NCI-H748 (cell line): ENCODE results near the gene ADGRL3.
A peak's percentile ranks its signal among the peaks of the same experiment; 100 is the strongest.

Experiments
- DNase-seq: peaks from one replicate; lab custom pipeline; 2025; ENCODE audit not compliant: unreplicated experiment; lab: John Stamatoyannopoulos, UW

The ADGRL3 gene

DNA sequence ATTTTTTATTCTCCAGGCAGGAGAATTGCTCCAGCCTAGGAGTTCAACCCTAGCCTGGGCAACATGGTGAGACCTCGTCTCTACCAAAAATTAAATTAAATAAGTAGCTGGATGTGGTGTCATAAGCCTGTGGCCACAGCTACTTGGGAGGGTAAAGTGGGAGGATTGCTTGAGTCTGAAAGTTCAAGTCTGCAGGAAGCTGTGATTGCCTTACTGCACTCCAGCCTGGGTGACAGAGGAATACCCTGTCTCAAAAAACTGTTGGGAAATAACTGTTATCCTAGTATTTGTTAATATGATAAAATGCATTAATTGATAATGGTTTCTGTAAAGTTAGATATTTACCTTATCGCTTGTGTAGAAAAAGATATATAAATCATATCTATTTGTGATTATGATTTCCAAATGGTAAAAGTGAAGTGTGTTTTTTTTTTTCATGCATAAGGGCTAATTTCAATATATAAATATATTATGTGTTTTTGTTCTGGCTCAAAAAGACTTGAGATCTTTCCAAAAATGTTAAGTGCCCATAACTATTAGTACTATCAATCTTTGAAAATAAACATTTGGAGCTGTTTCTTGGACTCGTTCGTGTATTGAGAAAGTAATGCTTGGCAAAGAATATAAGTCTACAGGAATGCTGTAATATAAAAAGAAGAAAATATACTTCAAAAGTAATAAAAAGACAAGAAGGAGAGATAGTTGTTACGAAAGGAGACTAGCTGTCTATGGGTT is 396.6 kb downstream of the ADGRL3 start:
- no peak for DNase-seq

DNA sequence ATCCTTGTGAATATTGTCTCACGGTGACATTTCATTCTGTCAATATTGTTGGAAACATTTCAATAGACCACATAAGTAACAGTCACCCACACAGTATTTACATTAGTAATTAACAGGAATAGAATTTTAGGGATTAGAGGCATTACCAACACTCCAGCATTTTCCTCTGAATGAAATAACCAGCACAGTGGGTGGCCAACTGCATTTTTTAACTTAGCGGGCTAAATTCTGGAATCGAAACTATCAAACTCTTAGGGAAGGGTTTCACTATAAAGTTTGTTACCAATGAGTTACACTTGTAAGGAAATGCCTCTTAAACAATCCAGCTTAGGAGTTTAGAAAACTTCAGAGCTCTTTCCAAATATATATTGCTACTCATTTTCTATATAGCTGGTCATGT is 403.0 kb downstream of the ADGRL3 start:
- no peak for DNase-seq

DNA sequence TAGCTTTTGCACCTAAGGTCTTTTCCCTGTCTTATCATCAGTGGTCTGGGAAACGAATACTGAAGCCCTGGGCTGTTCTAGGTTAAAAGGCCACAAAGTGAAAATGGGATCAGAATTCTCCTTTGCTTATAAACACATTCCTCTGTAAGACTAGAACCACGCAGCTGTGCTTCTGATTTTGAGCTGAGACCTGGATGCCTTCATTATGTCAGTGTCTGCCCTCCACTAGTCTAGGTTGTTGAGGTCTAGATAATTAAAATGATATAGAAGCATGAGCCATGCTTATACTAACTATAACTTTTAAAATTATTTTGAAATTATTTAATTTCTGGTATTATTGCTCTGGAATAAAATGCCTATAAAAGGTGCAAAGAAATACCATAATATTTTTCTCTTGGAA is 403.9 kb downstream of the ADGRL3 start:
- no peak for DNase-seq

DNA sequence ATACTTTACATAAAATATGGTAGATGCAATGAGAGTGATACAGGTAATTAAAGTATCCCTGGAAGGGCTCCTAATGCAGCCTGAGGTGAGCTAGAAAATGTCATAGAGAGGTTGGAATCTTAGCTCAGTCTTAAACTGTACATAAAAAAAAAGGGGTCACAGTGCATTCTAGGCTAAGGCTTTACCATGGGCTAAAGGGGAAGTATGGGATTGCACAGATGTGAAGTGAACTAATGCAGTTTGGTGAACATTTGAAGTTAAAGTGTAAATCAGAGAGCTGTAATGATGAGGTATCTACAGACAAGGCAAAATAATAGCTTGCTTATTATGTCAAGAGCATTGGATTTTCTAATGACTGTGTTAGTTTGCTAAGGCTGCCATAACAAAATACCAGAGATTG is 405.9 kb downstream of the ADGRL3 start:
- DNase-seq: no peak

DNA sequence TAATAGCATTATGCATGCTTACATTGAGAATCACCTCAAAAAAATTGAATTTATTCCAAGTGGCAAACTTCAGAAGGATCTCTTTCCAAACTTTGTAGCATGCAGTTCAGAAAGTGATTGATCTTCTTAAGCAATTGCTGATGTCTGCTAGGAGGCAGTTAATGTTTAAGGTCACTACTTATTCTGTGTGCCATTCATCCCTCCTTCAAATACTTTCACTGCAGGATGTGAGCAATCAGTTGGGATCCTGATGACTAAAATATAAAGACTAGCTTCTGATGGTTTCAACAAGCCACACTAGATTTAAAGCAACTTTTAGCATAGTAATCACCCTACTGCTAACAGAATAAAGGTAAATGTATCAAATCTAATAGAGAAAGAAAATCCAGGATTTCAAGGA is 414.1 kb downstream of the ADGRL3 start:
- no peak for DNase-seq

DNA sequence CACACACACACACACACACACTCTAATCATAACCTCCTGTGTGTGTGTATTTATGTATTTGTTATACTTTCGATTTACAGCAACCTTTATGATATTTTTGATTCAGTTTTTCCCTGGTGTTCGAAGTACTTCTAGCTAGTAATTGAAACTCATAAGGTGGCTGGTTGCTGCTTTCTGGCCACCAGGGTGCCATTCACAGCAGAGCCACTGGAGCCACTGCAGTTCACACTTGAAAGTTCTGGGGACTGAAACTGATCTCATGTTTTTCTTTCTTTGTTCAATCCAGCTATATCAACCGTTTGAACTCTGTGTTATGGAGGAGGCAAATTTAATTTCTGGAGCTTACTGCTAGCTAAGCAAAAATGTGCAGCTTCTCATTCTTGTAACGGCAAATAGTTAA is 419.4 kb downstream of the ADGRL3 start:
- DNase-seq: no peak

DNA sequence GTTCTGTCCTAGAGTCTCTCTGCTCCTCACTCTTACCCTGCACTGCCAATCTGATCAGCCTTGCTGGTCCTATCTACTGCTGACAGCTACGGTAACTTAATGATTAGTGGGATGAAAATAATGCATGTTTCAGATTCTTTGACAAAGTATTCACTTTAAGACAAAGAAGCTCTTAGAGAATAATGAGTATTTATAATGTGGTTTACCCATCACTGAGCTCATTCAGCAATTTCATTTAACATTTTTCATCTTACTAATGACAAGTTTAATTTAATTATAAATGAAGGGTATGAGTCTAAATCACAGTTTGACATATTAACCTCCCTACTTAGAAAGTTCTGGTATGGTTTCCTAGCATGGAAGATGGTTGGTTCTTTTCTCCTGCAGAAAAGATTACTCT is 428.2 kb downstream of the ADGRL3 start:
- no peak for DNase-seq

DNA sequence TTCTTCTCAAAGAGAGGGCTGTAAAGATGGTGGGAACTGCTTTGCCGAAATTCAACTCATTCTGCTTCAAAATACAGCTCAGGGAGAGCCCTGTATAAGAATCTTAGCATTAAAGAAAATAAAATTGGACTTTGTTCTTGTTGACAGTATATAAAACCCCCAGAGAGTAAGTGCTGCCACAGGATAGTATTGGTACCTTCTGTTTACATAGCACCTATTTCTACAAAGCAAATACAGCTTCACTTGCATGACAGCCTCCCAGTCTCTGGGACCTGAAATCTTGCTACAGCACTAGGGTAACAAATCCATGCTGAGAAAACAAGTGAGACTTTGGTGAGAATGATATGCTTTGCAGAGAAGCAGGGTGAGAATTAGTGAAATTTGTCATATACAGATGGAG is 428.6 kb downstream of the ADGRL3 start:
- DNase-seq: peak; percentile 34

DNA sequence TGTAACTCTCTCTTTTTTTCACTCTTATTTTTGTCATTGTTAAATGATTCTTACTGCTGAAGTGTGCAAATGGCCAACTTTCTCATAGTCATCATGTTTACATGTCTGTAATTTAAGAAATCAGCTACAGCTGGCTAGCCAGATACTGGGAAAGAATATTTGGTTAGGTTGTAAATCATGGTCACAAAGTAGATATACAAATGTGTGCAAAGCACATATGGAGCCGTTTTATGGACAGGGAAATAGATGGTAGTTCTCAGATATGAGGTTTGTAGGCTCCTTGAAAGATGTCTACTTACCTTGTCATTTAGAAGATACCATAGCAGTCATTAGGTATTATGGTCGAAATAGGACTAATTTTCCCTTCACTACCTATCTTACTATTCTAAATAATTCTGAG is 430.4 kb downstream of the ADGRL3 start:
- DNase-seq: no peak

DNA sequence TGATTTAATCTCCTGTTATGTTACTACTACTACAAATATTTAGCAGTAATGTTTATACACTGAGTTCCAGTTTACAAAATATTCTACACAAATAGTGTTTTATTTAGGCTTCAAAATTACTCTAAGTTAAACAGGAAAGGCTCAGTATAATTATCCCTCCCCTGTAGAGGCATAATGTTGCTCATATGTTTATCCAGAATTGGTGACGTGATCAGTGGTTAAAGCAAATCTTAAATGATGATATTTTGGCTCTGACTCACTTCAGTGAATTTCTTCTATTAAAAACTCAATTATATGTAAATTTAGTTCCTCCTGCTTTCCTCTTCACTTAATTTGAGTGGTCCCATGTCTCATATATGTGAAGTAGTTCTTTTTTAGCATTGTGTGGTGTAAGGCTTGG is 438.5 kb downstream of the ADGRL3 start:
- peak; percentile 24 for DNase-seq

DNA sequence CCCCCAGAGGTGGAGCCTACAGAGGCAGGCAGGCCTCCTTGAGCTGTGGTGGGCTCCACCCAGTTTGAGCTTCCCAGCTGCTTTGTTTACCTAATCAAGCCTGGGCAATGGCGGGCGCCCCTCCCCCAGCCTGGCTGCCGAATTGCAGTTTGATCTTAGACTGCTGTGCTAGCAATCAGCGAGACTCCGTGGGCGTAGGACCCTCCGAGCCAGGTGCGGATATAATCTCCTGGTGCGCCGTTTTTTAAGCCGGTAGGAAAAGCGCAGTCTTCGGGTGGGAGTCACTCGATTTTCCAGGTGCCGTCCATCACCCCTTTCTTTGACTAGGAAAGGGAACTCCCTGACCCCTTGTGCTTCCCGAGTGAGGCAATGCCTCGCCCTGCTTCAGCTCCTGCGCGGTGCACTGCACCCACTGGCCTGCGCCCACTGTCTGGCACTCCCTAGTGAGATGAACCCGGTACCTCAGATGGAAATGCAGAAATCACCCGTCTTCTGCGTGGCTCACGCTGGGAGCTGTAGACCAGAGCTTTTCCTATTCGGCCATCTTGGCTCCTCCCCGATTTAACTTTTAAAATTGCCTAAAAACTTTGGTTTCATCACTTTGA is 446.7 kb downstream of the ADGRL3 start:
- peak; percentile 80 for DNase-seq

DNA sequence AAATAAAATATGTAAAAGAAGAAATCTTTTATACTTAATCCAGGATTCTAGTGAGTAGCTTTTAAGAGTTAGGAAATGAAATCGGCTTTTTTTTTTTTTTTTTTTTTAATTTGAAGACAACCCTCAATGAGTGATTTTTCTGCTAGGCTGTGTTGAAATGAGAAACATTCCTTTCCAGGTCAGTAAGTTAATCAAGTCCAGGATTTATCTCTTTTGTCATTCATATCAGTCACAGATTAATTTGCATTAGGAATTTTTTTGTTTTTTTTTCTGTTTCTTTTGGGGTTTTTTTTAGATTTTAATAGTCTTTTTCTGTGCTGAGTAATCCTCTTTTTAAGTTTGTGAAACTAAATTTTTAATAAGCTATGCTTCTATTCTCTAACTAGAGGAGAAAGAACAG is 448.1 kb downstream of the ADGRL3 start:
- no peak for DNase-seq

DNA sequence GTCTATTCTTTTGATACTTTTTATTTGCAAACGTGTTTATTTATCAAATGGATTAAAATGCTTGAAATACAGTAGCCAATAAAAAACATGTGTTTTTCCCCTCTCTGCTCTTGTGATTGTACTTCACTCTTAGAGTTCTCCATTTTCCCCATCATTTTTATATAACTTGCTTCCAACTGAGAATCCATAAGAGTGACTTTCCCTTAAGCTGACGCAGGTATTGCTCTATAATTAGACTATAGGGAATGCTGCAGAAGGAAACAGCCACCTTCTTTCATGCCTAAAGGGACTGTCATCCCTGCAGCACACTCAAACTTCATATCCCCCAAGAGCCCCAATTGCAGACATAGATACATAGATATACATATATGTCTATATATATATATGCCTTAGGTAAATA is 456.9 kb downstream of the ADGRL3 start:
- DNase-seq: no peak

DNA sequence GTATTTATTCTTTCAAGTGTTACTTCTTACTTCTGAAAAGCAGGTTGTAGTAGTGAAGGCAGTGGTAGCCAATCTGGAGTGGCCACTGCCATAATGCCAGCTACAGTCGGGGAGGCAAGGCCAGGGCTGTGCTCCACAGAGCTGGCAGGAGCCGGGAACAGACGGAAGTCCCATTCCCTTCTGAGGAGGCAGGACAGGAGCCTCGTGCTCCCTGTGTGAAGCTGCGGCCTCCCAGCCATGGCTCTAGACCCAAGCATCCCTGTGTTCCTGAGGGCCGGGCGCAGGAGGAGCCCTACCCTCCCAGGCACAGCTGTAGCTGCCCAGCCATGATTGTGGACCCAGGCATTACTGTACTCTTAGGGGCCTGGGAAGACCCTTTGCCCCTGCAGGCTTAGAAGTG is 461.8 kb downstream of the ADGRL3 start:
- no peak for DNase-seq

DNA sequence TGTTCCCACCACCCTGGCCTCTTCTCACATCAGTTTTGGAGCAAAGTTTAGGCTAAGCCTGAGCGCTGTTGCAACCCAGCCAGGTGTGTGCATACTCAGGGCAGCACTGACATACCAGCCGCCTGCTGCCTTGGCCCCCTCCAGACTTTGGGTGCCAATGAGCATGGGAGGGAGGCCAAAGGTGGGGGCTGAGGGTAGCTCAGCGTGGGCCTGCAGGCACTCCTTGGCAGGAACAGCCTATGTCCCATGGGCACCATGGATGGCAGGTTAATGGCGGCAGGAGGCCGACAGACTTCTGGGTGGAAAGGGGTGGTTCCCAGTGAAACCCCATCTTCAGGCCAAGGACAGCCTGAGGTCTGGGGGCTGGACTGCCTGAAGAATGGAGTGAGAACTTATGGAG is 462.2 kb downstream of the ADGRL3 start:
- no peak for DNase-seq

DNA sequence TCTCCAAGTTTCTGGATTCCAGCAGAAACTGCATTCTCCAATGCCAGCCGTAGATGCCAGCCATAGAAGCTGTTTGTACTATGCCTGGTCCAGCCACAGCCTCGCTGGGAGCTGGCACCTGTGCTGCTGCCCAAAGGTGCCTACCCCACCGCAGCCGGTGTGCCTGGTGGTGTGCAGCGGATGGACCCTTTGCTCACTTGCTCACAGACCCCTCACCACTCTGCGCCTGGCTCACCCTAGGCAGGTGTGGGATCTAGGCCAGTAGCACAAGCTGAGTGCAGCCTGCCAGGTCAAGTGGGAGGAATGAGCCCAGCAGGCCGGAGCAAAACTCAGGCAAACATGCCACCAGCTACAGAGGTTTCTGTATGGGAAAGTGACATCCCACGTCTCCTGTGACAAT is 463.2 kb downstream of the ADGRL3 start:
- DNase-seq: no peak

DNA sequence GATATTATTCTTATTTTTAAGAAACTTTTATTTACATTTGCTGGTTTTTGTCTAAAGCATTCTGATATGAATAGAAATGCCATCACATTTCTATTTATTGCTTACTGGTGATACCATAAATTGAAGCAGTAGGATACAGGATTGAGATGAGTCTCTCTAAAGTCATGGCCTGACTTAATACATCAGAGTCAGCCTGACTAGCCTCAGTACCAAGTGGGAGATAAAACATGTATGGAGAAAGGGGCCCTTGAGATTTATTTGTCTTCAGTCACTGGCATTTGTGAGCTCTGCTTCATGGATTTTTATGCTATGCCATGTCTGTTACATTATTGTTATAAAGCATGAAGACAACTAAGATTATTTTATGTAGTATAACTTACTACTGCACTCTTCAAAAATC is 465.5 kb downstream of the ADGRL3 start:
- DNase-seq: no peak

DNA sequence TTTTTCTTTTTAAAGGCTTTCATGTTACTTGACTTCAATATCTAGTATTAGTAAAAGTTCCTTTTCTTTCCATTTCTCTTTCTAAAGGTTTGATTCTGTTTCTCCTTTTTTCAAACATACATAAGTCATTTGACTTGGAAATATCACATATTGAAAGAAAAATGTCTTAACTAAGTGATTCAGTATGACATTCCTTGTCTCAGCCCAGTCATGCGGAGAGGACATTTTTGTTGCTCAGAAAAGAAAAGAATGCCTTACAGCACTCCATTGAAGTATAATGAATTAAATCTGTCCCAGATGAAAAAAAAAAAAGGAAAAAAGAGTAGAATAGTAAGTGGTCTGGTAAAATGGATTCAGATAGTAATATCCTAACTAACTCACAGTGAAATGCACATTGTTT is 466.1 kb downstream of the ADGRL3 start:
- DNase-seq: no peak

DNA sequence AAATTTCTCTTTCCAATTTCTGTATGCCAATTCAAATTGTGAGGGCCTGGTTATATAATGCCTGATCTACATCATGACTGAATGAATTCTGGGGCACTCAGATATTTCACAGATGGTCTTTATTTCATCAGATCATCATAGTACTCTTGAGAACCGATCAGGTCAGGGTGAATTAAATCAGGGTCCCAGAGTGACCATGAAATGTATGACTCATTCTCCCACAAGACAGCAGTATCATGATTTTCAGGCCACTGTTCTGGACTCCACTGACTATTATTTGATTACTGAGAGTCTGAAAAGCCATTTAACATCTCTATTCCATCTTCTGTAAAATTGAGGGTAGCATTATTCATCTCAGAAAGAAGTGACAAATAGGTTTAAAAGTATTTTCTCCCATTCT is 471.5 kb downstream of the ADGRL3 start:
- DNase-seq: no peak

DNA sequence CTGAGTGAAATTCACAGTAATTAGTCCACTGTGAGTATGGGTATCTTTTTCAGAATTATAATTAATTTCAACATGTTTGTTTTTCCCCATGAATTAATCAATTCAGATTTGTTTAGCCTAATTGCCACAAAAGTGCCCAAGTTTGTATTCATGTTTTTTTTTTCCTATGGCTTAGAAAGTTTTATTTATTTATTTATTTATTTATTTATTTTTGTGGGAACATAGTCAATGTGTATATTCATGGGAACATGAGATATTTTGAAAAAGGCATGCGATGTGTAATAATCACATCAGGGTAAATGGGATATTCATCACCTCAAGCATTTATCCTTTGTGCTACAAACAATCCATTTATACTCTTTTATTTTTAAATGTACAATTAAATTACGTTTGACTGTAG is 475.3 kb downstream of the ADGRL3 start:
- DNase-seq: no peak

DNA sequence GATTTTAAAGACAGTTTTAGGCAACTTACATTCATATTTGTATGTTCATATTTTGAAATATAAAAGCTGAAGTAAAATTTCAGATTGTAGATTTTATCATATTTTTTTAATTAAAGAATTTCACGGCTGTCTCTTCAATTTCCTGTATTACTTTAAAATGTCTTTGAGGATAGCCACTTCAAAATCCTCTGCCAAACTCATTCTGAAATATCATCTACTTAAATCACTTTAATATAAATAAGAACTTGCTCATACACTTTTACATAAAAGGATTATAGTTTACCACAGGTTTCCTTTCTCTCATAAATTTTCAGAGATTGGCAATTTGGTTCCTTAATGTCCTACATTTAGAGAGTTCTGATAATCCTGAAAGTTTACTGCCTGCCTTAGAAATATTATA is 478.2 kb downstream of the ADGRL3 start:
- DNase-seq: no peak

DNA sequence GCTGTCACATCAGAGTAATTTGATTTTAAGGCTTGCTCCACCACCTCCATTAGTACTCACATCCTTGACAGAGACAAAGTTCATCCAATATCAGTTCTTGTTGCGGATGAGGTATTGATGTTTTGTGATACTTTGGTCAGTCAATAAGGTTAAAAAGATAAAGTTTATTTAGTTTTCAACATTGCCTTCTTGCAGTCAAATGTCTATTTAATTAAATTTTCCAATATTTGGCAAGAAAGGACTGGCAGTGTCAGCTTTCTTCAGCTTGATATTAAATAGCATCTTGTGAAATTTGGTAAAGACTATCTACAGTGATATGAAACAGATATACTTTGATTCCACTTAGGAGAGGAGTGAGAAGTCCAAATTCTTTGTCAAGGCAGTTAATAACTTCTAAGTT is 493.4 kb downstream of the ADGRL3 start:
- no peak for DNase-seq

DNA sequence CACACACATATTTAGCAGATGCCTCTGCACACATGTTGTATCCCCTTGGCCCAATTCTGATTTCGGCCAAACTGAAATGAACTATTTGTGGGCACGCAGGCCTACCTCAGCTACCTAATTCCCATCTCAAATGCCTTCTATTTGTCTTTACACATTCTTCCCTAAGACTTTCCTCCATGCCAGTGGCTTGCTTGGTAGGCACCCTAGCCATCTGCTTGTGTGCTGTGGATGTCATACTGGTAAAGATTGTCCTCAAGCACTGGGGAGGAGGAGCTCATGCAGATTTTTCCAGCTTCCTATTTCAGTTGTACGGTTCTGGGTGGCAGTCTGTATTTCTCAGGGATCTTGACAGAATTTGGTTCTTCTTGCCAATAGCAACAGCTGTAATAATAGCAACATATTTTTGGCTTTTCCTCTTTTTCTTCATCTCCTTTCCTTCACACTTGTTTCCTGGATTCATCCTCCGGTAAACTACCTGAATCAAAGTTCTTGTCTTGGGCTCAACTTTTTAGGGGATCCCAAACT is 514.3 kb downstream of the ADGRL3 start:
- DNase-seq: no peak
